ENCODE results near the gene ZFTA. TPM values are rescaled to one million over a fixed set of nuclear protein-coding genes. Genes with fewer than 3 reads are reported as not detected.

ZFTA gene
- total and polyA plus RNA-seq, 2 experiments from 2014 or later, result 10.0 to 42.8 TPM

DNA sequence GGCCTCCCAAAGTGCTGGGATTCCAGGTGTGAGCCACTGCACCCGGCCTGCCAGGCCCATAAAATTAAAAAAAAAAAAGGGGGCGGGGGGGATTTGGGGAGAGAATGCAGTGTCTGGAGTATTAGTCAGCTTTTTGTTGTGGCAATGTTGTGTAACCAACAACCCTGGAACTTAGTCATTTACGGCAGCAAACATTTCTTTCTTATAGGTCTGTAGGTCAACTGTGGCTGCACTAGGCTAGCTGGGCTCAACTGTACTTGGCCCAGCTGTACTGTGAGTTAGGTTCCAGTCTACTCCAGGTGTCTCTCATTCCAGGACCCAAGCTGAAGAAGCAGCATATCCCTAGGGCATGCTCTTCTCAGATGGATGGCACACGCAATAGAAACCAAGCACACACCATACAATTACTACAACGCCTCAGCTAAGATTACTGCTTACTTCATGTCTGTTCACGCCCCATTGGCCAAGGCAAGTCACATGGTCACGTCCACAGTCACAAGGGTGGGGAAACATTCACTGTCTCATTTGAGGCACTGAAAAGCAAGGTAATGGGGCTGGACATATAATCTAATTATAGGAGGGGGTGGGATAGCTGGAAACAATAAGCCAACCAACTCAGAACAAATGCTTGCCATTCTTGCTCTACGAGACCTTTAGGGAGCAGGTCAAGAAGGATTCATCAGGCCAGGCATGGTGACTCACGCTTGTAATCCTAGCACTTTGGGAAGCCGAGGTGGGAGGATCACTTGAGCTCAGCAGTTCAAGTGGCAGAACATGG is 34.3 kb upstream of the ZFTA start:
- Histone ChIP-seq H3K36me3 (no peaks in the 10 kb centered on the region), H3K9me3 (ENCODE audit: low read depth) (no peaks in the 10 kb centered on the region), H3K4me3 (no peak overlapping the region), H3K4me1 (ENCODE audit: low read depth) (no peaks in the 10 kb centered on the region), H3K27ac (no peak overlapping the region), H3K27me3 (no peaks in the 10 kb centered on the region)
- peak in 1 of 2 donors; percentile 65 for DNase-seq (ENCODE audit: low read depth in 1 of 2, low spot score in 1 of 2)
- TF ChIP-seq, protein P1, sequence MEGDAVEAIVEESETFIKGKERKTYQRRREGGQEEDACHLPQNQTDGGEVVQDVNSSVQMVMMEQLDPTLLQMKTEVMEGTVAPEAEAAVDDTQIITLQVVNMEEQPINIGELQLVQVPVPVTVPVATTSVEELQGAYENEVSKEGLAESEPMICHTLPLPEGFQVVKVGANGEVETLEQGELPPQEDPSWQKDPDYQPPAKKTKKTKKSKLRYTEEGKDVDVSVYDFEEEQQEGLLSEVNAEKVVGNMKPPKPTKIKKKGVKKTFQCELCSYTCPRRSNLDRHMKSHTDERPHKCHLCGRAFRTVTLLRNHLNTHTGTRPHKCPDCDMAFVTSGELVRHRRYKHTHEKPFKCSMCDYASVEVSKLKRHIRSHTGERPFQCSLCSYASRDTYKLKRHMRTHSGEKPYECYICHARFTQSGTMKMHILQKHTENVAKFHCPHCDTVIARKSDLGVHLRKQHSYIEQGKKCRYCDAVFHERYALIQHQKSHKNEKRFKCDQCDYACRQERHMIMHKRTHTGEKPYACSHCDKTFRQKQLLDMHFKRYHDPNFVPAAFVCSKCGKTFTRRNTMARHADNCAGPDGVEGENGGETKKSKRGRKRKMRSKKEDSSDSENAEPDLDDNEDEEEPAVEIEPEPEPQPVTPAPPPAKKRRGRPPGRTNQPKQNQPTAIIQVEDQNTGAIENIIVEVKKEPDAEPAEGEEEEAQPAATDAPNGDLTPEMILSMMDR (IDR thresholded peaks at IDR 0.05; ENCODE audit: low read depth, low read length), result no peak

DNA sequence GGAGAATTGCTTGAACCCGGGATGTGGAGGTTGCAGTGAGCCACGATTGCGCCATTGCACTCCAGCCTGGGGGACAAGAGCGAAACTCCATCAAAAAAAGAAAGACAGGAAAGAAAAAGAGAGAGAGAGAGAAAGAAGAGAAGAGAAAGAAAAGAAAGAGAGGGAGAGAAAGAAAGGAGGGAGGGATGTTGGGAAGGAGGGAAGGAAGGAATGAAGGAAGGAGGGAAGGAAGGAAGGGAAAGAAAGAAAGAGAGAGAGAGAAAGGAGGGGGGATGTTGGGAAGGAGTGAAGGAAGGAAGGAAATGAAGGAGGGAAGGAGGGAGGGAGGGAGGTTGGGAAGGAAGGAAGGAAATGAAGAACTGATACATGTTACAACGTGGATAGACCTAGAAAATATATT is 32.3 kb upstream of the ZFTA start:
- TF ChIP-seq, protein P1 (IDR thresholded peaks at IDR 0.05; ENCODE audit: low read depth, low read length), result no peak
- Histone ChIP-seq H3K9me3 (ENCODE audit: low read depth) (no peaks in the 10 kb centered on the region), H3K4me3 (no peak overlapping the region), H3K27ac (no peak overlapping the region), H3K36me3 (no peaks in the 10 kb centered on the region), H3K4me1 (ENCODE audit: low read depth) (no peaks in the 10 kb centered on the region), H3K27me3 (no peaks in the 10 kb centered on the region)
- no peak for DNase-seq (ENCODE audit: low read depth in 1 of 2, low spot score in 1 of 2)

DNA sequence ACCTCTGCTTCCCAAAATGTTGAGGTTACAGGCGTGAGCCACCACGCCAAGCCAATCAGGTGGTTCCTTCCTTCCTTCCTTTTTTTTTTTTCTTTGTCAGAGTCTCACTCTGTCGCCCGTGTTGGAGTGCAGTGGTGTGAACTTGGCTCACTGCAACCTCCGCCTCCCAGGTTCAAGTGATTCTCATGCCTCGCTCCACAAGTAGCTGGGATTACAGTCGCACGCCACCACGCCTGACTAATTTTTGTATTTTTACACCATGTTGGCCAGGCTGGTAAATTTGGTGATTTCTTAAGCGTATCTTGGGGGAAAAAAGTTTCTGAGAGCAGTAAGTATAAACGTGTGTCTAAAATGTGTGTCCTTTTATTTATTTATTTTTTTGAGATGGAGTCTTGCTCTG is 26.5 kb upstream of the ZFTA start:
- no peaks in the 10 kb centered on the region for H3K36me3 ChIP-seq
- no peaks in the 10 kb centered on the region for H3K9me3 ChIP-seq (ENCODE audit: low read depth)
- no peak overlapping the region for H3K4me3 ChIP-seq
- H3K4me1 ChIP-seq (ENCODE audit: low read depth), result no peaks in the 10 kb centered on the region
- no peaks in the 10 kb centered on the region for H3K27me3 ChIP-seq
- TF ChIP-seq, protein P1 (IDR thresholded peaks at IDR 0.05; ENCODE audit: low read depth, low read length), result no peak
- no peak overlapping the region for H3K27ac ChIP-seq
- DNase-seq (ENCODE audit: low read depth in 1 of 2, low spot score in 1 of 2), result no peak

DNA sequence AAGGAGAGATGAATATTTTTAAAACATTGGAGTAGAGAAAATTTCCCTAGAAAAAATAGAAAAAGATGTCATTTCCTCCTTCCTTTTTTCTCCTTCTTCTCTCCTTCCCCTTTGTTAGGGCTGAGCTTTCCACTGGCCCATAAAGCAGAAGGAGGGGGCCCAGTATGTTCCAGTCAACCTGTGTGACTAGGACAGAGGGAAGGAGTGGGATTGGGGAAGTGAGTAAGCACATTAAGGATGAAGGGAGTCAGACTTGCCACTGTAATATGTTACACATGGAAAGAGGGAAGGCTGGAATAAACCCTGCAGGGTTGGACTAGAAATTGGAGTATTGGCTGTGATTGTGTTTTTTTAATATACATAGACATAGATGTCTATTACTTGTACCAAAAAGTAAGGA is 24.6 kb upstream of the ZFTA start:
- no peak overlapping the region for H3K27ac ChIP-seq
- H3K27me3 ChIP-seq, result no peaks in the 10 kb centered on the region
- TF ChIP-seq, protein P1 (IDR thresholded peaks at IDR 0.05; ENCODE audit: low read depth, low read length), result no peak

DNA sequence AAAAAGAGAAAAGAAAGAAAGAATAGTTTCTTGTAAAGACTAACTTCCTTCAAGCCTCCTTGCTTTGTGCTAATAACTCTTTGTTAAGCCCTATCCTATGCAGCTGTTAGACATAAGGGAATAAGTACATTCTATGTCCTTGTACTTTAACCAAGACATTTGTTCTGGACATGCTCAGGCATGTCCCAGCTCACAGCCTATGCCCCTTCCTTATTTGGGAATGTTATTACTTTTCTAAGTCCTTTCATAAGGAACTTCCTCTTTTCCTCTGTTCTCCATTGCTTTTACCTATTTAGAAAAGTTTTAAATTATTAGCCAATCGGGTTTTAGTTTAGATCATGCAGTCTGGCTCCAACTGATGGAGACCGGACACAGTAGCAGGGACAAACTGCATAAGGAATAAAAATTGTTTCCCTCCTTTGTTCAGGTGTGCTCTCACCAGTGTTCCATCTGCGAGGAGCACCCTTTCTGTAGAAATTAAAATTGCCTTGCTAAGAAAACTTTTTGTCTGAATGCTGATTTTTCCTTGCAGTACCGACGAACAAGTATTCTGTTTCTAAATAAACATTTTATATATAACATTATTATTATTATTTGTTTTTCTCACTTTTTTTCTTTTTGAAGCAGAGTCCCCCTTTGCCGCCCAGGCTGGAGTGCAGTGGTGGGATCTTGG is 23.1 kb upstream of the ZFTA start:
- no peaks in the 10 kb centered on the region for H3K9me3 ChIP-seq (ENCODE audit: low read depth)
- no peak overlapping the region for H3K27ac ChIP-seq
- no peaks in the 10 kb centered on the region for H3K36me3 ChIP-seq

More for the DNA sequence above, 24.6 kb upstream of the ZFTA start:
- no peaks in the 10 kb centered on the region for H3K9me3 ChIP-seq (ENCODE audit: low read depth)
- no peaks in the 10 kb centered on the region for H3K4me1 ChIP-seq (ENCODE audit: low read depth)
- DNase-seq (ENCODE audit: low read depth in 1 of 2, low spot score in 1 of 2), result no peak
- H3K4me3 ChIP-seq, result no peak overlapping the region
- H3K36me3 ChIP-seq, result no peaks in the 10 kb centered on the region

More for the DNA sequence above, 23.1 kb upstream of the ZFTA start:
- Histone ChIP-seq H3K27me3 (no peaks in the 10 kb centered on the region), H3K4me3 (no peak overlapping the region), H3K4me1 (ENCODE audit: low read depth) (no peaks in the 10 kb centered on the region)
- TF ChIP-seq, protein P1 (IDR thresholded peaks at IDR 0.05; ENCODE audit: low read depth, low read length), result no peak
- DNase-seq (ENCODE audit: low read depth in 1 of 2, low spot score in 1 of 2), result no peak

Measured in cardiac muscle cell (in vitro differentiated cells and primary cell).